ENCODE measurements around the gene DYNC2LI1.

DYNC2LI1 gene

GRCh38 chr2:43762286-43762685 lies 11.6 kb upstream of the DYNC2LI1 start:
- TF ChIP-seq CTCF (IDR thresholded peaks at IDR 0.05; ENCODE audit: insufficient read depth, low read depth, low read length, missing control alignments) = no peak
- no peak for DNase-seq (ENCODE audit: low read depth)
- H3K4me3 ChIP-seq (ENCODE audit: low read depth, low read length) = no peak overlapping the region

DNA sequence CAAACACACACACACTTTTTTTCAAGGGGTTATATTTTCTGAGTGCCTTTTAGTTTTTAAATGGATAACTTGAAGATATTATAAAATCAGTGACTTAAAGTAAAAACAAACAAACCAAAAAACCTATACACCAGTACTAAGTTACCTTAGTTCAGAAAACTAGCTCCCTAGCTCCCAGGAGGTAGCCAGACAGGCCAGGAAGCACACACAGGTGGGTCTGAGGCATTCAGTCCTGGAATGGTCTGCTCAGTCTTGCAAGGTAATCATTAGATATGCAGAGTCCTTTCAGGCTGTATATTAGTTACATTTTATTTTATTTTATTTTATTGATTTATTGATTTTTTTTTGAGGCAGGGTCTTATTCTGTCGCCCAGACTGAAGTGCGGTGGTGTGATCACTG lies 10.7 kb upstream of the DYNC2LI1 start:
- H3K4me3 ChIP-seq (ENCODE audit: low read depth, low read length) = no peak overlapping the region
- no peak for DNase-seq (ENCODE audit: low read depth)
- TF ChIP-seq CTCF (IDR thresholded peaks at IDR 0.05; ENCODE audit: insufficient read depth, low read depth, low read length, missing control alignments) = no peak

GRCh38 chr2:43764086-43764705 lies 9.6 kb upstream of the DYNC2LI1 start:
- H3K4me3 ChIP-seq (ENCODE audit: low read depth, low read length) = no peak overlapping the region
- no peak for DNase-seq (ENCODE audit: low read depth)
- no peak for TF ChIP-seq CTCF (IDR thresholded peaks at IDR 0.05; ENCODE audit: insufficient read depth, low read depth, low read length, missing control alignments)

- DNase-seq (ENCODE audit: low read depth) = no peak
- H3K4me3 ChIP-seq (ENCODE audit: low read depth, low read length) = no peak overlapping the region
- TF ChIP-seq CTCF (IDR thresholded peaks at IDR 0.05; ENCODE audit: insufficient read depth, low read depth, low read length, missing control alignments) = no peak
Observed at GRCh38 chr2:43766006-43766405, 7.8 kb upstream of the DYNC2LI1 start.

GRCh38 chr2:43774617-43775016 lies 778 bp downstream of the DYNC2LI1 start:
- TF ChIP-seq CTCF (IDR thresholded peaks at IDR 0.05; ENCODE audit: insufficient read depth, low read depth, low read length, missing control alignments) = no peak
- DNase-seq (ENCODE audit: low read depth) = no peak

DNA sequence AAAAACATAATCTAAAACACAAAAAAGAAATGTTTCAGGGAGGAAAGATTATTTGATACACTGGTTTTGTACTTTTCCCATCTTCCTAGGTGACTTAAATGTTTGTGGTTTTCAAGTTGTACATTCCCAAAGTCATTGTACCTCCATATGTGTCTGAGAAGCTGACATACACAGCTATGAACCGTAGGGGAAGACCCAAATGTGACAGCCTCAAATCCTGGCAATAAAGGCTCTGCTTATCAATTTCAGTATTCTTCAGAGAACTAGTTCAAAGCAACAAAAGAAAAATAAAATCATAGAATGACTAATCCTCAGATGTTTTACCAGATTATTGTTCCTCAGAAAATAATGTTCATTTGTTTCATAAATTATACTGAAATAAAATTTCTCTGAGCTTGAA lies 2.5 kb downstream of the DYNC2LI1 start:
- DNase-seq (ENCODE audit: low read depth) = no peak
- TF ChIP-seq CTCF (IDR thresholded peaks at IDR 0.05; ENCODE audit: insufficient read depth, low read depth, low read length, missing control alignments) = no peak
- H3K4me3 ChIP-seq (ENCODE audit: low read depth, low read length) = no peak overlapping the region

More at GRCh38 chr2:43774617-43775016, 778 bp downstream of the DYNC2LI1 start:
- H3K4me3 ChIP-seq (ENCODE audit: low read depth, low read length) = peak overlapping the region; percentile 77

- TF ChIP-seq CTCF (IDR thresholded peaks at IDR 0.05; ENCODE audit: insufficient read depth, low read depth, low read length, missing control alignments) = no peak
- DNase-seq (ENCODE audit: low read depth) = no peak
- no peak overlapping the region for H3K4me3 ChIP-seq (ENCODE audit: low read depth, low read length)
Observed at GRCh38 chr2:43777306-43777926, 3.6 kb downstream of the DYNC2LI1 start.

All from GM12865 (cell line).